ENCODE data around the gene CEACAM1.
"Not testable (repeated sequence)": the region's sequence is repeated elsewhere in the genome, so short reads cannot be mapped to it uniquely, and the experiment has no call there.

Gene CEACAM1

DNA sequence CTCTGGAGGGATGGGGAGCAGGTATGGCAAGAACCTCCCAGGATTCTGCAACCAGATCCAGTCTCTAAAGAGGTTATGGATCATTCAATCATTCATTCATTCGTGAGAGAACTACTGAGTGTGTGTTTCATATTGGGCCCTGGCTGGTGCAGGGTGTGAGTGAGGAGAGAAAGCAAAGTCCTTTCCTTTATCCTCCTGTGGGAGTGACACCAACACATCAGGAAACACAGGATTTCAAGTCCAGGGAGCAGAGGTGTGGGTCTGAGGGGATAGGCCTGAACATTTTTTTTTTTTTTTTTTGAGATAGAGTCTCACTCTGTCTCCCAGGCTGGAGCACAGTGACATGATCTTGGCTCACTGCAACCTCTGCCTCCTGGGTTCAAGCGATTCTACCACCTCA, 3.3 kb downstream of the CEACAM1 start:
- DNase-seq (ENCODE audit: low read depth): no peak
- no peaks in the 10 kb centered on the region for H3K9me3 ChIP-seq (ENCODE audit: control insufficient read depth, low read length)
- H3K4me1 ChIP-seq (ENCODE audit: control insufficient read depth, insufficient read depth, low read length): peaks cover 4% of the 10 kb centered on the region
- H3K36me3 ChIP-seq (ENCODE audit: control insufficient read depth, insufficient read depth, low read length, severe bottlenecking): no peaks in the 10 kb centered on the region
- H3K9ac ChIP-seq (ENCODE audit: low read length): no peak overlapping the region
- no peak overlapping the region for H3K4me3 ChIP-seq (ENCODE audit: low read length)
- H3K27me3 ChIP-seq (replicated peaks; ENCODE audit: control insufficient read depth, insufficient read depth, low read length): peaks cover 66% of the 10 kb centered on the region

DNA sequence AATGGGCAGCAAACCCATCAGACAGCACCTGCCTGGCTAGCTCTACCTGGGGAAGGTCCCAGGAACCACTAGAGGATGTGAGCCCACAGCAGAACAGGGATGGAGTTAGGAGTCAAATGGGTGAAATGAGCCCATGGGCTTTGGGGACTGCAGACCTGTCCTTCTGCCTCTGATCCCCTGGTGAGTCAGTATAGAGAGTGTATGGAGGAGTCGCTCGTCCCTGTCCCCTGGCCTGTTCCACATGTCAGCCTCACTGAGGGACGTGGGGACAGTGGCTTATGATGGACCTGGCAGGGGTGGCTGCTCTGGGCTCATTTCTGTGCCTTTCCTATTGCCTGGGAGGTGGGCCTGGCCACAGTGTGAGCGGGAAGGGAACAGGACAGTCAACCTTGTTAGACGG, 4.0 kb downstream of the CEACAM1 start:
- DNase-seq (ENCODE audit: low read depth): no peak
- Histone ChIP-seq H3K27me3 (replicated peaks; ENCODE audit: control insufficient read depth, insufficient read depth, low read length) (peaks cover 62% of the 10 kb centered on the region), H3K36me3 (ENCODE audit: control insufficient read depth, insufficient read depth, low read length, severe bottlenecking) (no peaks in the 10 kb centered on the region), H3K9ac (ENCODE audit: low read length) (no peak overlapping the region), H3K4me3 (ENCODE audit: low read length) (no peak overlapping the region), H3K9me3 (ENCODE audit: control insufficient read depth, low read length) (no peaks in the 10 kb centered on the region), H3K4me1 (ENCODE audit: control insufficient read depth, insufficient read depth, low read length) (peaks cover 4% of the 10 kb centered on the region)

DNA sequence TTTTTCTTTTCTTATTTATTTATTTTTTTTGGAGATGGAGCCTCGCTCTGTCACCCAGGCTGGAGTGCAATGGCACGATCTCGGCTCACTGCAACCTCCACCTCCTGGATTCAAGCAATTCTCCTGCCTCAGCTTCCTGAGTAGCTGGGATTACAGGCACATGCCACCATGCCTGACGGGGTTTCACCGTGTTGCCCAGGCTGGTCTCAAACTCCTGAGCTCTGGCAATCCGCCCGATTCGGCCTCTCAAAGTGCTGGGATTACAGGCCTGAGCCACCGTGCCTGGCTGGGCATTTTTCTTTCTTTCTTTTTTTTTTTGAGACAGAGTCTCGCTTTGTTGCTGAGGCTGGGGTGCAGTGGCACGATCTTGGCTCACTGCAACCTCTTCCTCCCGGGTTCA, 6.0 kb downstream of the CEACAM1 start:
- H3K4me3 ChIP-seq (ENCODE audit: low read length); H3K4me1 ChIP-seq (ENCODE audit: control insufficient read depth, insufficient read depth, low read length); DNase-seq (ENCODE audit: low read depth); H3K9me3 ChIP-seq (ENCODE audit: control insufficient read depth, low read length); H3K9ac ChIP-seq (ENCODE audit: low read length); H3K36me3 ChIP-seq (ENCODE audit: control insufficient read depth, insufficient read depth, low read length, severe bottlenecking): not testable (repeated sequence)
- peaks cover 53% of the 10 kb centered on the region for H3K27me3 ChIP-seq (replicated peaks; ENCODE audit: control insufficient read depth, insufficient read depth, low read length)

DNA sequence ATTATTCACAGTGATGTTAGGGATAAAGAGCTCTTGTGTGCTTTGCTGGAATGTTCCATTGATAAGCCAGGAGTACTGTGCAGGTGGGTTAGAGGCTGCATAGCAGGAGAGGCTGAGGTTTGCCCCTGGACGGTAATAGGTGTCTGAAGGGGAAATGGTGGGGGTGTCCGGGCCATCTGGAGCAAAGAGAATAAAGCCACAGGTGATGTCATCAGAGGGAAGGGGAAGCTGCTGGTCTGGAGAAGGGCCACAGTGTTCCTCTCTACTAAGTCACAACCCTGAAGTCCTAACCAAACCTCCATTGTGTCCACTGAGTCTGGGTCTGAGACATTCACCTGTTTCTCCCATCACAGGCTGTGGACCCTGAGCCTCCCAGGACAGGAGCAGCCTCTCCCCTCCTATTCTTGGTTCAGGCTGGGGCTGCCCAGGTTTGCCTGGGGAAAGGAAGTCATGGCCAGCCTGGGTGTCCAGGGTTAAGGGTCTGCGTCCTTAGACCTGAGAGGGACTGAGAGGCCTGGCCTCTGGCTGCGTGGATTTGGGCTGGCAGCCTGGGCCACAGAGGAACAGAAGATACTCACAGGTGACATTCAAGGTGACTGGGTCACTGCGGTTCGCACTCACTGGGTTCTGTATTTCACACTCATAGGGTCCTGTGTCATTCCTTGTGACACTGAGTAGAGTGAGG, 6.8 kb downstream of the CEACAM1 start:
- Histone ChIP-seq H3K9ac (ENCODE audit: low read length) (no peak overlapping the region), H3K4me1 (ENCODE audit: control insufficient read depth, insufficient read depth, low read length) (no peaks in the 10 kb centered on the region), H3K27me3 (replicated peaks; ENCODE audit: control insufficient read depth, insufficient read depth, low read length) (peaks cover 45% of the 10 kb centered on the region), H3K9me3 (ENCODE audit: control insufficient read depth, low read length) (peaks cover 9% of the 10 kb centered on the region), H3K36me3 (ENCODE audit: control insufficient read depth, insufficient read depth, low read length, severe bottlenecking) (no peaks in the 10 kb centered on the region), H3K4me3 (ENCODE audit: low read length) (no peak overlapping the region)
- no peak for DNase-seq (ENCODE audit: low read depth)

DNA sequence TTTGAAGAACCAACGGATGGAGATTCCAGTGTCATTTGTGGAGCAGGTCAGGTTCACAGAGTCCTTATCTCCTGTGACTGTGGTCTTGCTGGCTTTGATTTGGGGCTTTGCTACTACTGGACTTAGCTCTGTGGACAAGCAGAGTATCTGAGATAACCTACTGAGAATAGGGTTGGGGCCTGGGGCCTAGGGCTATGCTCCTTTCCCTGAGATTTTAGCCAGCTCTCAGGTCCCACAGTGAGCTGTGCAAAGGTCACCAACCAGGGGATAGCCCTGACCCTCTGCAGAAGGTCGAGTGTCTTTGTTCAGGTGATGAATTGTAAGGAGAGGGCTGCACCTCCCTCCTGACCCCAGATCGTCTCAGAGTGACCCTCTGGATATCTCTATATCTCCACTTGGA, 9.2 kb downstream of the CEACAM1 start:
- Histone ChIP-seq H3K27me3 (replicated peaks; ENCODE audit: control insufficient read depth, insufficient read depth, low read length) (peaks cover 32% of the 10 kb centered on the region), H3K9me3 (ENCODE audit: control insufficient read depth, low read length) (peaks cover 9% of the 10 kb centered on the region), H3K9ac (ENCODE audit: low read length) (no peak overlapping the region), H3K4me3 (ENCODE audit: low read length) (no peak overlapping the region), H3K4me1 (ENCODE audit: control insufficient read depth, insufficient read depth, low read length) (no peaks in the 10 kb centered on the region), H3K36me3 (ENCODE audit: control insufficient read depth, insufficient read depth, low read length, severe bottlenecking) (no peaks in the 10 kb centered on the region)
- no peak for DNase-seq (ENCODE audit: low read depth)

DNA sequence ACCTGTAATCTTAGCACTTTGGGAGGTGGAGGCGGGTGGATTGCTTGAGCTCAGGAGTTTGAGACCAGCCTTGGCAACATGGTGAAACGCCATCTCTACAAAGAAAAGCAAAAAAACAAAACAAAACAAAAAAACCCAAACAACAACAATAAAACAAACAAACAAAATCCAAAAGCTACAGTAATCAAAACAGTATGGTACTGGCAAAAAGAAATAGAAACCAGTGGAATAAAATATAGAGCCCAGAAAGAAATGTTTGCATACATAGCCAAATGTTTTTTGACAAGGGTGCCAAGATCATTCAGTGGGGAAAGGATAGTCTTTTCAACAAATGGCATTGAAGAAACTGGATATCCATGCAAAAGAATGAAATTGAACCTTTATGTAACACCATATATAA, 11.5 kb downstream of the CEACAM1 start:
- no peak for DNase-seq (ENCODE audit: low read depth)
- Histone ChIP-seq H3K4me3 (ENCODE audit: low read length) (no peak overlapping the region), H3K27me3 (replicated peaks; ENCODE audit: control insufficient read depth, insufficient read depth, low read length) (peaks cover 20% of the 10 kb centered on the region), H3K9ac (ENCODE audit: low read length) (no peak overlapping the region), H3K4me1 (ENCODE audit: control insufficient read depth, insufficient read depth, low read length) (no peaks in the 10 kb centered on the region), H3K9me3 (ENCODE audit: control insufficient read depth, low read length) (peaks cover 9% of the 10 kb centered on the region), H3K36me3 (ENCODE audit: control insufficient read depth, insufficient read depth, low read length, severe bottlenecking) (no peaks in the 10 kb centered on the region)

DNA sequence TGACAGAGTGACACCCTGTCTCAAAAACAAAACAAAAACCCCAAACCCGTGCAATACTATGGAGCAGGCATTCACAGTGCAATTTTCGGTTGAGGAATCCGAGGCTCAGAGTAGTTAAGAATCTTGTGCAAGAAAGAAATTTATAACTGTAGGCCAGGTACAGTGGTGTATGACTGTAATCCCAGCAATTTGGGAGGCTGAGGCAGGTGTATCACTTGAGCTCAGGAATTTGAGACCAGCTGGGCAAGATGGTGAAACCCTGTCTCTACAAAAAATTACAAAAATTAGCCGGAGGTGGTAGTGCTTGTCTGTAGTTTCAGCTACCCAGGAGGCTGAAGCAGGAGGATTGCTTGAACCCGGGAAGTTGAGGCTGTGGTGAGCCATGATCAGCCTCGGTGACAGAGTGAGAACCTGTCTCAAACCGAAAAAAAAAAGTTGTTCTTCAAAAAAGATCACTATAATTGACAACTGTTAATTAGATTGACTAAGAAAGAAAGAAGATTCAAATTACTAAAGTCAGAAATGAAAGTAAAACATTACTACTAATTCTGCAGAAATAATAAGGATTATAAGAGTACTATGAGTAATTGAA, 12.9 kb downstream of the CEACAM1 start:
- H3K4me1 ChIP-seq (ENCODE audit: control insufficient read depth, insufficient read depth, low read length): peaks cover 12% of the 10 kb centered on the region
- peaks cover 9% of the 10 kb centered on the region for H3K9me3 ChIP-seq (ENCODE audit: control insufficient read depth, low read length)
- peaks cover 12% of the 10 kb centered on the region for H3K27me3 ChIP-seq (replicated peaks; ENCODE audit: control insufficient read depth, insufficient read depth, low read length)
- no peak for DNase-seq (ENCODE audit: low read depth)
- H3K9ac ChIP-seq (ENCODE audit: low read length): no peak overlapping the region
- H3K4me3 ChIP-seq (ENCODE audit: low read length): no peak overlapping the region
- no peaks in the 10 kb centered on the region for H3K36me3 ChIP-seq (ENCODE audit: control insufficient read depth, insufficient read depth, low read length, severe bottlenecking)

DNA sequence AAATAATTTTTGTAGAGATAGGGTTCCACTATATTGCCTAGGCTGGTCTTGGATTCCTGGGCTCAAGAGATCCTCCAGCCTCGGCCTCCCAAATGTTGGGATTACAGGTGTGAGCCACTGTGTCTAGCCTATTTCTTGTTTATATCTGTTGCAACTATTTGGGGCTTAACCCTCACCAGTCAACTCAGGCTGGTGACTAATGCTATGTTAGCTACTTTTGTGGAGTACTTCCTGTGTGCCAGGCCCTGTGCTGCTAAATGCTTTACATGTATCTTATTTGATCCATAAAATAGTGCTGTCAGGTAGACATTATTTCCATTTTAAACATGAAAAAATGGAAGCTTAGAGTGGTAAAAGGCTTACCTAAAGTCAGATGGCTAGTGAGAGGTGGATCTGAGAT, 13.8 kb downstream of the CEACAM1 start:
- peaks cover 9% of the 10 kb centered on the region for H3K27me3 ChIP-seq (replicated peaks; ENCODE audit: control insufficient read depth, insufficient read depth, low read length)
- H3K36me3 ChIP-seq (ENCODE audit: control insufficient read depth, insufficient read depth, low read length, severe bottlenecking): no peaks in the 10 kb centered on the region
- no peak for DNase-seq (ENCODE audit: low read depth)
- peaks cover 13% of the 10 kb centered on the region for H3K4me1 ChIP-seq (ENCODE audit: control insufficient read depth, insufficient read depth, low read length)
- no peak overlapping the region for H3K9ac ChIP-seq (ENCODE audit: low read length)
- H3K4me3 ChIP-seq (ENCODE audit: low read length): no peak overlapping the region
- peaks cover 9% of the 10 kb centered on the region for H3K9me3 ChIP-seq (ENCODE audit: control insufficient read depth, low read length)

DNA sequence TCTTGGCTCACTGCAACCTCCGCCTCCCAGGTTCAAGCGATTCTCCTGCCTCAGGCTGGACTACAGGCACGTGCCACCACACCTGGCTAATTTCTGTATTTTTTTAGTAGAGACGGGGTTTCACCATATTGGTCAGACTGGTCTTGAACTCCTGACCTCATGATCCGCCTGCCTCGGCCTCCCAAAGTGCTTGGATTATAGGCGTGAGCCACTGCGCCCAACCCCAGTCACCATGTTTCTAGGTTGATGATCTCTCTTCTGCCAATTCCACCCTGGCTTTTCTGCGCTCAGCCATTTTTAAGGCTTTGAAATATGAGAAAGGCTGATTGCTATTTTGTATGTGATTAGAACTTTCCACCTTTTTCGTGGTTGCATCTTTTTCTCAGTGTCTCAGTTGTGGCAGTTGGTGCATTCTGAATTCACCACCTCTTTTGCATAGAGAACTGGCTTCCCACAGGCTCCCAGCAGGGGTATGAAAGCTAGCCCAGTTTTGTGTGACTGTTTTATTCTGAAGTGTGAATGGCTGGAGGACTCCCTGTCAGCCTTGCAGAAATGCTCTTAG, 15.5 kb downstream of the CEACAM1 start:
- Histone ChIP-seq H3K27me3 (replicated peaks; ENCODE audit: control insufficient read depth, insufficient read depth, low read length) (peaks cover 19% of the 10 kb centered on the region), H3K9me3 (ENCODE audit: control insufficient read depth, low read length) (peaks cover 9% of the 10 kb centered on the region), H3K9ac (ENCODE audit: low read length) (no peak overlapping the region), H3K36me3 (ENCODE audit: control insufficient read depth, insufficient read depth, low read length, severe bottlenecking) (no peaks in the 10 kb centered on the region), H3K4me3 (ENCODE audit: low read length) (no peak overlapping the region), H3K4me1 (ENCODE audit: control insufficient read depth, insufficient read depth, low read length) (peaks cover 13% of the 10 kb centered on the region)
- no peak for DNase-seq (ENCODE audit: low read depth)

DNA sequence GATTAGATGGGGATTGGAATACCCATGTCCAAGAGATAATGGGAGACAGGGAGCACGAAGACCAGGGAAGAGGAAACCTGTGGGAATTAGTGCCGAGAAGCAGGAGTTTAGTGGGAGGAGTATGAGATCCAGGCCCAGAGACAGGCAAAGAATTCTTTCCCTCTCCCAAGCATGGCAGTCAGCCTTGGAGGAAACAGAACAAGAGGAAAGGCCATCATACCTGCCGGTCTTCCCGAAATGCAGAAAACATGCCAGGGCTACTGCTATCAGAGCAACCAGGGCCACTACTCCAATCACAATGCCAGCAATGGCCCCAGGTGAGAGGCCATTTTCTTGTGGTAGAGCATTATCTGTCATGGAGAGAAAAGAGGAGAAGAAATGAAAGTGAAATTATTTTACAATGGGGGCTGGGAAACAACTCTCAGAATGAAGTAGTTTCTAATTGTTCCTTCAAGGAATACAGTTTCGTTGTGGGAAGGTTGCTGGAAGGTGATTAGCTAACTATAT, 16.1 kb downstream of the CEACAM1 start:
- Histone ChIP-seq H3K9ac (ENCODE audit: low read length) (no peak overlapping the region), H3K4me1 (ENCODE audit: control insufficient read depth, insufficient read depth, low read length) (peaks cover 13% of the 10 kb centered on the region), H3K4me3 (ENCODE audit: low read length) (no peak overlapping the region), H3K9me3 (ENCODE audit: control insufficient read depth, low read length) (peaks cover 6% of the 10 kb centered on the region), H3K27me3 (replicated peaks; ENCODE audit: control insufficient read depth, insufficient read depth, low read length) (peaks cover 24% of the 10 kb centered on the region), H3K36me3 (ENCODE audit: control insufficient read depth, insufficient read depth, low read length, severe bottlenecking) (no peaks in the 10 kb centered on the region)
- DNase-seq (ENCODE audit: low read depth): no peak

DNA sequence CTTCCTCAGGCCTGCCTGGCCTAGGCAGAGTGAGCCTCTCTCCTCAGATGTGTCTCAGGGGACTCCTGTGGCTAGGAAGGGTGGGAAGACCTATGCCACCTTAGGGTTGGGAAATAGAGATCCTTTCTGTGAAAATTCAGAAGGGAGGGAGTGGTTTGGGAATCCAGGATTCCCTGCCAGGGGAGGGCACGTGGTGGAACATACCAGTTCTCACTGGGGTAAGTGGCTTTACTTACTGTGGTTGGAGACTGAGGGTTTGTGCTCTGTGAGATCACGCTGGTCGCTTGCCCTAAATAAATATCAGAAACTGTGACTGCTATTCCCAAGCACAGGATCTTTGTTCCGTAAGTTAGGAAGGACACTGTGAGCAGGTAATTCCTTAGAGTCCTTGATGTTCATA, 16.9 kb downstream of the CEACAM1 start:
- Histone ChIP-seq H3K4me1 (ENCODE audit: control insufficient read depth, insufficient read depth, low read length) (peaks cover 13% of the 10 kb centered on the region), H3K4me3 (ENCODE audit: low read length) (no peak overlapping the region), H3K9ac (ENCODE audit: low read length) (no peak overlapping the region), H3K9me3 (ENCODE audit: control insufficient read depth, low read length) (no peaks in the 10 kb centered on the region), H3K36me3 (ENCODE audit: control insufficient read depth, insufficient read depth, low read length, severe bottlenecking) (no peaks in the 10 kb centered on the region), H3K27me3 (replicated peaks; ENCODE audit: control insufficient read depth, insufficient read depth, low read length) (peaks cover 27% of the 10 kb centered on the region)
- DNase-seq (ENCODE audit: low read depth): no peak
